Panc1 (cell line): ENCODE measurements around the gene ZNF418.

Experiments
- CTCF ChIP-seq: fragments of 450-650 bp; IDR thresholded peaks from 2 replicates; pipeline ENCODE4 v1.5.1; 2017; ENCODE audit warnings: mild to moderate bottlenecking
- POLR2AphosphoS5 ChIP-seq: IDR thresholded peaks from 2 replicates; pipeline ENCODE4 v1.6.1; 2012; ENCODE audit warnings: mild to moderate bottlenecking, low read depth, low read length, moderate library complexity
- TCF7L2 ChIP-seq: IDR thresholded peaks from 2 replicates; pipeline ENCODE4 v1.6.1; 2011; ENCODE audit warnings: mild to moderate bottlenecking, low read depth, low read length, inconsistent platforms
- TF ChIP-seq, protein P1 (sequence below), 2 experiments: IDR thresholded peaks; 2 replicates each; pipeline ENCODE4 v1.6.1; 2011 to 2012; ENCODE audit warnings: low read depth in 2 of 2, control low read depth in 1 of 2, low read length in 1 of 2, mild to moderate bottlenecking in 1 of 2, moderate library complexity in 1 of 2; ENCODE audit not compliant: insufficient read depth in 1 of 2

GRCh38 chr19:57978586-57979289 lies 43.5 kb upstream of the ZNF418 start:
- TF ChIP-seq CTCF (no peak), TCF7L2 (no peak), POLR2AphosphoS5 (no peak)
- TF ChIP-seq, protein P1, sequence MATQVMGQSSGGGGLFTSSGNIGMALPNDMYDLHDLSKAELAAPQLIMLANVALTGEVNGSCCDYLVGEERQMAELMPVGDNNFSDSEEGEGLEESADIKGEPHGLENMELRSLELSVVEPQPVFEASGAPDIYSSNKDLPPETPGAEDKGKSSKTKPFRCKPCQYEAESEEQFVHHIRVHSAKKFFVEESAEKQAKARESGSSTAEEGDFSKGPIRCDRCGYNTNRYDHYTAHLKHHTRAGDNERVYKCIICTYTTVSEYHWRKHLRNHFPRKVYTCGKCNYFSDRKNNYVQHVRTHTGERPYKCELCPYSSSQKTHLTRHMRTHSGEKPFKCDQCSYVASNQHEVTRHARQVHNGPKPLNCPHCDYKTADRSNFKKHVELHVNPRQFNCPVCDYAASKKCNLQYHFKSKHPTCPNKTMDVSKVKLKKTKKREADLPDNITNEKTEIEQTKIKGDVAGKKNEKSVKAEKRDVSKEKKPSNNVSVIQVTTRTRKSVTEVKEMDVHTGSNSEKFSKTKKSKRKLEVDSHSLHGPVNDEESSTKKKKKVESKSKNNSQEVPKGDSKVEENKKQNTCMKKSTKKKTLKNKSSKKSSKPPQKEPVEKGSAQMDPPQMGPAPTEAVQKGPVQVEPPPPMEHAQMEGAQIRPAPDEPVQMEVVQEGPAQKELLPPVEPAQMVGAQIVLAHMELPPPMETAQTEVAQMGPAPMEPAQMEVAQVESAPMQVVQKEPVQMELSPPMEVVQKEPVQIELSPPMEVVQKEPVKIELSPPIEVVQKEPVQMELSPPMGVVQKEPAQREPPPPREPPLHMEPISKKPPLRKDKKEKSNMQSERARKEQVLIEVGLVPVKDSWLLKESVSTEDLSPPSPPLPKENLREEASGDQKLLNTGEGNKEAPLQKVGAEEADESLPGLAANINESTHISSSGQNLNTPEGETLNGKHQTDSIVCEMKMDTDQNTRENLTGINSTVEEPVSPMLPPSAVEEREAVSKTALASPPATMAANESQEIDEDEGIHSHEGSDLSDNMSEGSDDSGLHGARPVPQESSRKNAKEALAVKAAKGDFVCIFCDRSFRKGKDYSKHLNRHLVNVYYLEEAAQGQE (IDR thresholded peaks at IDR 0.05; ENCODE audit: insufficient read depth in 1 of 2, low read depth in 2 of 2, low read length in 1 of 2) = no peak
